LNCaP clone FGC (cell line): ENCODE results near the gene ARHGEF9.

Source experiments
- DNase-seq: peaks from one replicate; pipeline ENCODE4 v3.0.0-alpha.2; 2011; ENCODE audit warnings: low read depth
- H3K4me3 ChIP-seq: 2 replicates; pipeline ENCODE4 v1.5.1; 2011; ENCODE audit warnings: mild to moderate bottlenecking, low read depth, low read length, control low read depth
- CTCF ChIP-seq: IDR thresholded peaks from 2 replicates; pipeline ENCODE4 v1.5.1; 2012; ENCODE audit warnings: mild to moderate bottlenecking; ENCODE audit not compliant: control insufficient read depth, insufficient read depth; ENCODE audit errors: extremely low read depth

ARHGEF9 gene

GRCh38 chrX:63785708-63786040 lies 660 bp upstream of the ARHGEF9 start:
- no peak for DNase-seq
- H3K4me3 ChIP-seq = no peak overlapping the region
- TF ChIP-seq CTCF = no peak

- DNase-seq = no peak
- no peak for TF ChIP-seq CTCF
- no peak overlapping the region for H3K4me3 ChIP-seq
Observed at GRCh38 chrX:63784346-63784901, 590 bp downstream of the ARHGEF9 start.

GRCh38 chrX:63782515-63782914 lies 2.5 kb downstream of the ARHGEF9 start:
- no peak for TF ChIP-seq CTCF
- H3K4me3 ChIP-seq = no peak overlapping the region
- no peak for DNase-seq

GRCh38 chrX:63768760-63769159 lies 16.3 kb downstream of the ARHGEF9 start:
- no peak overlapping the region for H3K4me3 ChIP-seq
- no peak for DNase-seq
- TF ChIP-seq CTCF = no peak

- no peak overlapping the region for H3K4me3 ChIP-seq
- no peak for DNase-seq
- no peak for TF ChIP-seq CTCF
Observed at GRCh38 chrX:63765712-63766111, 19.3 kb downstream of the ARHGEF9 start.

GRCh38 chrX:63764946-63765345 lies 20.1 kb downstream of the ARHGEF9 start:
- TF ChIP-seq CTCF = no peak
- no peak overlapping the region for H3K4me3 ChIP-seq
- no peak for DNase-seq

- H3K4me3 ChIP-seq = no peak overlapping the region
- no peak for DNase-seq
- TF ChIP-seq CTCF = no peak
Observed at GRCh38 chrX:63761639-63762038, 23.4 kb downstream of the ARHGEF9 start.
